Transverse colon (tissue), 4 donors: ENCODE data around the gene UTP20. TPM values are rescaled to one million over a fixed set of nuclear protein-coding genes. Genes with fewer than 3 reads are reported as not detected.

Source experiments
- DNase-seq: peaks from one replicate; pipeline ENCODE4 v3.0.0-alpha.2; 2019
- H3K27ac ChIP-seq, 4 donors: fragments of 200-600 bp; sonication (generic); 2 replicates each; pipeline ENCODE4 v1.5.1; 2016 to 2018; ENCODE audit warnings: inconsistent platforms in 4 of 4
- H3K27me3 ChIP-seq: fragments of 200-600 bp; sonication (generic); 2 replicates; pipeline ENCODE4 v1.5.1; 2017; ENCODE audit warnings: inconsistent platforms
- H3K36me3 ChIP-seq, 4 donors: fragments of 200-600 bp; sonication (generic); 2 replicates each; pipeline ENCODE4 v1.5.1; 2017 to 2019; ENCODE audit warnings: inconsistent platforms in 4 of 4
- H3K4me1 ChIP-seq, 4 donors: fragments of 200-600 bp; sonication (generic); 2 replicates each; pipeline ENCODE4 v1.5.1; 2017 to 2020; ENCODE audit warnings: inconsistent platforms in 4 of 4
- H3K4me3 ChIP-seq, 4 donors: fragments of 200-600 bp; sonication (generic); 1 replicate in 1 of 4; 2 replicates in 3 of 4; pipeline versions ENCODE4 v1.5.1 to v1.6.1; 2017 to 2019; ENCODE audit warnings: inconsistent platforms in 4 of 4
- H3K9me3 ChIP-seq, 2 donors: fragments of 200-600 bp; sonication (generic); 2 replicates each; pipeline ENCODE4 v1.5.1; 2017 to 2019; ENCODE audit warnings: inconsistent platforms in 2 of 2
- CTCF ChIP-seq, 5 experiments: fragments of 200-600 bp in 3 of 5; fragments of 450-650 bp in 2 of 5; sonication (generic) in 3 of 5; IDR thresholded peaks; 1 replicate in 2 of 5; 2 replicates in 3 of 5; pipeline ENCODE4 v1.5.1; 2016 to 2017; ENCODE audit warnings: antibody characterized with exemption in 5 of 5, inconsistent platforms in 3 of 5, mild to moderate bottlenecking in 2 of 5, moderate library complexity in 1 of 5
- EP300 ChIP-seq: sonication (generic); formaldehyde crosslinking; IDR thresholded peaks from one replicate; pipeline ENCODE4 v1.6.1; 2017; ENCODE audit warnings: antibody characterized with exemption, low read depth
- POLR2A ChIP-seq: fragments of 450-650 bp; IDR thresholded peaks from one replicate; pipeline ENCODE4 v1.6.1; 2016; ENCODE audit warnings: antibody characterized with exemption, mild to moderate bottlenecking, moderate library complexity
- POLR2AphosphoS5 ChIP-seq, 3 donors: sonication (generic); formaldehyde crosslinking; IDR thresholded peaks; one replicate each; pipeline ENCODE4 v1.6.1; 2016; ENCODE audit warnings: antibody characterized with exemption in 3 of 3
- WGBS, 2 donors: methylation state at CpG; one replicate each; pipeline ENCODE4 v1.1.5; 2018; ENCODE audit warnings: low coverage in 1 of 2; 5-methylcytosine and 5-hydroxymethylcytosine counted together
- in situ Hi-C, 4 donors: fragments of 200-750 bp; cut with MboI; loops; one replicate each; pipeline versions ENCODE4 v1.15.0 to v1.15.1; 2017; ENCODE audit warnings: low sequenced_read_pairs in 3 of 4, low pct_ligation_motif_present in 1 of 4, low pct_unique_long_range_greater_than_20kb in 1 of 4
- intact Hi-C: fragments of 100-400 bp; cut with DNase I; formaldehyde crosslinking; loops from one replicate; pipeline ENCODE4 v1.15.1; 2023; ENCODE audit warnings: low total_unique reads
- total RNA-seq, 4 donors: library from RNA; depleted of rRNA; stranded (reverse); fragments of >200 nt; gene quantifications; one replicate each; pipeline ENCODE4 v1.1.0, GENCODE V29; 2016

UTP20 gene
- total RNA-seq, 4 donors from 2014 or later, result 5.2 to 11.0 (median 6.5) TPM

GRCh38 chr12:101277443-101277842 is 2.5 kb upstream of the UTP20 start:
- no peak for TF ChIP-seq POLR2A
- no peak for TF ChIP-seq EP300
- TF ChIP-seq CTCF (IDR thresholded peaks at IDR 0.05), result no peak
- no peak for TF ChIP-seq POLR2AphosphoS5 (IDR thresholded peaks at IDR 0.05)
- in situ Hi-C loops, result no loop called here
- intact Hi-C loops, result no loop called here
- 51 to 60% methylated on average over 3 of the region's 3 CpGs for WGBS, 2 donors
- H3K27me3 ChIP-seq, result no peaks in the 10 kb centered on the region
- H3K4me1 ChIP-seq, result peaks cover 0 to 12% (median 4%) of the 10 kb centered on the region in 4 donors
- H3K4me3 ChIP-seq, result no peak overlapping the region
- no peaks in the 10 kb centered on the region for H3K9me3 ChIP-seq
- no peak overlapping the region for H3K27ac ChIP-seq
- no peaks in the 10 kb centered on the region for H3K36me3 ChIP-seq
- DNase-seq, result no peak

DNA sequence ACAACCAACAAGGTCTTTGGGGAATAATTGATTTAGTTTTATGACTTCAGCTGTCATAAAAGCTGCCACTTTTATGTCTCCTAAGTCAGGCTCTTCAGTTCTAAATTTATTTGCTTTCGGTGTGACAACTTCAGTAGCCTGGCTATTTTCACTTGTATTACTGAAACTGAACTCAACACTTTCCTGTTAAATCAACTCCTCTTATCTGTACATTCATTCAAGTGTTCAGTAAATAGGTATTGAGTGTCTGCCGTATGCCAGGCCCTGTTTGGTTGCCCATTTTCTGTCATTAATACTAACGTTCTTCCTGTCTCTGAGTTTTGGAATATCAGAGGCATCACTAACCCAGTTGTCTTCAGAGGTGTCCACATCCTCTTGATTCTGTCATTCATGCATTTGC is 7.5 kb downstream of the UTP20 start:
- in situ Hi-C loops (no loop called here), intact Hi-C loops (no loop called here)
- Histone ChIP-seq H3K27ac (no peak overlapping the region), H3K9me3 (no peaks in the 10 kb centered on the region), H3K4me3 (no peak overlapping the region), H3K36me3 (peaks cover 0 to 31% (median 11%) of the 10 kb centered on the region in 4 donors), H3K27me3 (no peaks in the 10 kb centered on the region), H3K4me1 (no peaks in the 10 kb centered on the region)
- TF ChIP-seq EP300 (no peak), POLR2AphosphoS5 (IDR thresholded peaks at IDR 0.05) (no peak), CTCF (IDR thresholded peaks at IDR 0.05) (no peak), POLR2A (no peak)
- no peak for DNase-seq
- 50 to 51% methylated on average over 1 to 3 of the region's 3 CpGs for WGBS, 2 donors

GRCh38 chr12:101297661-101298060 is 17.8 kb downstream of the UTP20 start:
- Histone ChIP-seq H3K4me3 (no peak overlapping the region), H3K27me3 (no peaks in the 10 kb centered on the region), H3K4me1 (peaks cover 0 to 7% (median 0%) of the 10 kb centered on the region in 4 donors), H3K27ac (no peak overlapping the region), H3K9me3 (no peaks in the 10 kb centered on the region), H3K36me3 (peaks cover 0 to 34% (median 13%) of the 10 kb centered on the region in 4 donors)
- TF ChIP-seq EP300 (no peak), CTCF (IDR thresholded peaks at IDR 0.05) (no peak), POLR2A (no peak)
- in situ Hi-C loops, result no loop called here
- DNase-seq, result no peak
- WGBS, 2 donors, result 95 to 100% methylated on average over 1 to 4 of the region's 4 CpGs
- intact Hi-C loops, result no loop called here

- TF ChIP-seq POLR2A, result no peak
- TF ChIP-seq EP300, result no peak
- no peak for TF ChIP-seq CTCF (IDR thresholded peaks at IDR 0.05)
- TF ChIP-seq POLR2AphosphoS5 (IDR thresholded peaks at IDR 0.05), result no peak
- H3K27ac ChIP-seq, result no peak overlapping the region
- no peak overlapping the region for H3K4me3 ChIP-seq
- intact Hi-C loops (no loop called here), in situ Hi-C loops (no loop called here)
- H3K4me1 ChIP-seq, result peaks cover 0 to 7% (median 0%) of the 10 kb centered on the region in 4 donors
- H3K9me3 ChIP-seq, result no peaks in the 10 kb centered on the region
- peaks cover 0 to 34% (median 11%) of the 10 kb centered on the region in 4 donors for H3K36me3 ChIP-seq
- DNase-seq, result no peak
- no peaks in the 10 kb centered on the region for H3K27me3 ChIP-seq
- WGBS, 2 donors, result 87 to 92% methylated on average over 2 of the region's 2 CpGs
These were observed 18.5 kb downstream of the UTP20 start for GRCh38 chr12:101298426-101298825.
